Smooth muscle cell of the umbilical artery (primary cell): ENCODE measurements around the gene CNKSR1. TPM values are rescaled to one million over a fixed set of nuclear protein-coding genes. Genes with fewer than 3 reads are reported as not detected.

Source experiments
- total RNA-seq: library from RNA; depleted of rRNA; stranded (reverse); fragments of >200 nt; gene quantifications from 2 replicates; pipeline ENCODE4 v1.2.3, GENCODE V29; 2014

The CNKSR1 gene, protein sequence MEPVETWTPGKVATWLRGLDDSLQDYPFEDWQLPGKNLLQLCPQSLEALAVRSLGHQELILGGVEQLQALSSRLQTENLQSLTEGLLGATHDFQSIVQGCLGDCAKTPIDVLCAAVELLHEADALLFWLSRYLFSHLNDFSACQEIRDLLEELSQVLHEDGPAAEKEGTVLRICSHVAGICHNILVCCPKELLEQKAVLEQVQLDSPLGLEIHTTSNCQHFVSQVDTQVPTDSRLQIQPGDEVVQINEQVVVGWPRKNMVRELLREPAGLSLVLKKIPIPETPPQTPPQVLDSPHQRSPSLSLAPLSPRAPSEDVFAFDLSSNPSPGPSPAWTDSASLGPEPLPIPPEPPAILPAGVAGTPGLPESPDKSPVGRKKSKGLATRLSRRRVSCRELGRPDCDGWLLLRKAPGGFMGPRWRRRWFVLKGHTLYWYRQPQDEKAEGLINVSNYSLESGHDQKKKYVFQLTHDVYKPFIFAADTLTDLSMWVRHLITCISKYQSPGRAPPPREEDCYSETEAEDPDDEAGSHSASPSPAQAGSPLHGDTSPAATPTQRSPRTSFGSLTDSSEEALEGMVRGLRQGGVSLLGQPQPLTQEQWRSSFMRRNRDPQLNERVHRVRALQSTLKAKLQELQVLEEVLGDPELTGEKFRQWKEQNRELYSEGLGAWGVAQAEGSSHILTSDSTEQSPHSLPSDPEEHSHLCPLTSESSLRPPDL
- total RNA-seq, result 0.30 and 0.74 TPM in 2 replicates

DNA sequence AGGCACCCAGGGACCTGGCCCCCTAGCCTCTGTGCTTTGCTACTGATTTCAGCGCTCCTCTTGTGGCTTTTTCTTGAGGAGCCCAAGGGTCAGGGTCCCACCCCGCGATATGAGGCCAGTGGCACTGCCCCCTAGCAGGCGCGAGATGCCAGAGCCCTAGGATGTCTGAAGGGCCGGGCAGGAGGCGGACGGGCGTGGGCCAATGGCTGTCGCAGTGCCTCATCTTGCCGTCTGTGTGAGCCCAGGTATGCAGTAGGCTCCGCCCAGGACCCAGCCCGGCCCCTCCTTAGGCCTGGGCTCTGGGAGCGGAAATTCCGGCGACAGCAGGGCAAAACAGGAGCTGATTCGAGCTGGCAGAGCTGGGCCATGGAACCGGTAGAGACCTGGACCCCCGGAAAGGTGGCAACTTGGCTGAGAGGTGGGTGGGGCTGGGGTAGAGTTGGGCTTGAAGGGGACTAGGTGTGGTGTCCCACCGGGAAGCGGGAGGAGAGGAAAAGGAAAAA lies at the start of gene CNKSR1:
TSS of gene CNKSR1 (plus strand) at position 310 of the 503 bp plus-strand sequence. CDS start at position 367, 57 bp downstream.

DNA sequence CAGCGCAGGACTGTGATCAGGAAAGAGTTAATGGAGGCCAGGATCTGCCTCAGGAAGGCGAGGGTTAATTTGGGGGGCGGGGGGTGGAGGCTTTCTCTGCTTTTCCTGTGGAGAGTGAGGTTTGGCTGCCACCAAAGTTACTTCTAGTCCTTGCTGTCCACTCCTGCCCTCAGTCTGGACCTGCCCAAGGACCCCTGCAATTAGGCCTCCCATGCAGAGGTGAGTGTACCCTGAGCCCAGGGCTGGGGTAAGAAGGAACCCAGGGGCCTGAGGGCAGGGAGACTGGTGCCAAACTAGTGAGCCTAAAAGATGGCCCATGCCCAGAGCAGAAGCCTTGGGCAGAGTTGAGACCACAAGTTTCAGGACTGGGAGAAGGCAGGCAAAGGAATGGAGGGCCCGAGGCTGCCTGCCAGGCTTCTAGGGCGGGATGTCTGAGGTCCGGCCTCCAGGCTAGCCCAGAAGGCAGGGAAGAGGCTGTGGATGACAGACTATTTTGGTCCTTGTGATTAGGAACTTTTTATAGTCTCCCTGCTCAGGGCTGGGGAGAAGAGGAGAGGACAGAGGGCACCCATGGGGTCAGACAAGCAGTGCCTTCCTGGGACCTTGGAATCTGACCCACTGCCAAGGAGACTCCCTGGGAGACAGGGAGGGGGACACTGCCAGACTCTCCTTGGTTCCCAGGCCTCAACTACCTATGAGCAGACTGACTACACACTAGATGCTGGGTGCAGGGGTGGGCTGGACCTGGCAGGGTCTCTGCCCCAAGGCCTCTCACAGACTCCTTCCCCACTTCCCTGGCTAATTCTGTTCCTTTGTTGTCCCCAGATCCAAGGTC lies 18.2 kb upstream of the CNKSR1 start, which contains the start of gene FAM110D:
TSS of gene FAM110D (plus strand) at position 172 of the 835 bp plus-strand sequence. CDS start 2,213 bp downstream, outside the sequence.

DNA sequence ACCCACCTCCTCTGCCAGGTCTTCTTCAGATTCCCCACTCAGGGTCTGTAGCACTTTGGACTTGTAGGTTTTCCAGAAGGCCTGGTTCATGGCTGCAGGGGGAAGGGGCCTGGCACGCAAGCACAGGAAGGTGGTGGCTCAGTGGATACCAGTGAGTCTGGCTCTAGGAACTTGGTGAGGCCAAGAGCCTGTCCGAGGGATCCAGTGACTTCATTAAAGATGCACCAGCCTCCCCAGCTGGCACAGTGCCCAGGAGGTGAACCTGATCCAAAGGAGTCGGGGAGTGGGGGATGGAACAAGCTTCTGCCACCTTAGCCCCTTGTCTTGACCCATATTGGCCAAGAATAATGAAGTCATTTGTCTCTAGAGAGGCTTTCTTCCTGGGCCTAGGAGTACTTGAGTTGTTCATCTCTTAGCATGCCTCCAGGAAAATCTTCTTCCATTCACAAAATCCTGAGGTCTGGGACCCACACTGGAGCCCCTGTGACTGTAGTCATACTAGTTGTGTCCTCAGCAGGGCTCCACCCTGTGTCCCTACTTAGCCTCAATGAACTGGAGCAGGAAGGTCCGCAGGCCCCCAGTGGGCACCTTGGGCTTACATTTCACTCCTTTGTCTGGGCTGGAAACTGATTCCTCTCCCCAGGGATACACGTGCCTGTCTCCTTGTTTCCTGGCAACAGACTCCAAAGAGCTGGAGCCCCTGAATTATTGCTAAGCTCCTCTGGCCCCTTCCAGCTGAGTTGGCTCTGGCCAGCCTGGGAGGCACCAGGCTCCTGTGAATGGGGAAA lies 8.7 kb upstream of the CNKSR1 start, which contains the start of gene C1orf232:
TSS of gene C1orf232 (minus strand) at position 554 of the 788 bp plus-strand sequence. CDS start at position 90, 464 bp downstream.

DNA sequence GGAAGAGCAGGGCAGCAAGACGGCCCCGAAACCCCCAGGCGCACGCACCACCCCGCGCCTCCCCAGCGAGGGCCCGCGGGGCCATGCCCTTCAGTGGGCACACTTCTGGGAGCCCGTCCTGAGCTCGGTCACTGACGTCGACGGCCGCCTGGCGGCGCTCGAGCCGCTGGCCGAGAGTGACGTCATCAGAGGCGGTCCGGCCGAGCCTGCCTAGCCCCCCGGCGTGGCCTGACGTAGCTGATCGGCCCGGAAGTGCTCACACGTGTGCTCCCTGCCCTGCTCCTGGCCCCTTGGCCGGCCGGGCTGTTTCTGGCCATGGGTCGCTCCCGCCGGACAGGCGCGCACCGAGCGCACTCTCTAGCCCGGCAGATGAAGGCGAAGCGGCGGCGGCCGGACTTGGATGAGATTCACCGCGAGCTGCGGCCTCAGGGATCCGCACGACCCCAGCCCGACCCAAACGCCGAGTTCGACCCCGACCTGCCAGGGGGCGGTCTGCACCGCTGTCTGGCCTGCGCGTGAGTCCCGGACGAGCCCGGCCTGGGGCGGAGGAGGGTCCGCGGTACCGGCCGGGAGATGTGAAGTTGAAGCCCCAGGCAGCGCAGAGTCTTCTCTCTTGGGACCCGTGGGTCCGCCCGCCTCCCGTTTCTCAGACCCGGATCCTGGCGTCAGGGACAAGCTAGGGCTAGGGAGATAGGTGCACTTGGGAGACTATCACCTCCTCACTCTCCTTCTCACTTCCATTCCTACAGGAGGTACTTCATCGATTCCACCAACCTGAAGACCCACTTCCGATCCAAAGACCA lies 7.4 kb upstream of the CNKSR1 start, which contains the start of gene ZNF593:
TSS of gene ZNF593 (plus strand) at position 240 of the 803 bp plus-strand sequence. CDS start at position 316, 76 bp downstream.

DNA sequence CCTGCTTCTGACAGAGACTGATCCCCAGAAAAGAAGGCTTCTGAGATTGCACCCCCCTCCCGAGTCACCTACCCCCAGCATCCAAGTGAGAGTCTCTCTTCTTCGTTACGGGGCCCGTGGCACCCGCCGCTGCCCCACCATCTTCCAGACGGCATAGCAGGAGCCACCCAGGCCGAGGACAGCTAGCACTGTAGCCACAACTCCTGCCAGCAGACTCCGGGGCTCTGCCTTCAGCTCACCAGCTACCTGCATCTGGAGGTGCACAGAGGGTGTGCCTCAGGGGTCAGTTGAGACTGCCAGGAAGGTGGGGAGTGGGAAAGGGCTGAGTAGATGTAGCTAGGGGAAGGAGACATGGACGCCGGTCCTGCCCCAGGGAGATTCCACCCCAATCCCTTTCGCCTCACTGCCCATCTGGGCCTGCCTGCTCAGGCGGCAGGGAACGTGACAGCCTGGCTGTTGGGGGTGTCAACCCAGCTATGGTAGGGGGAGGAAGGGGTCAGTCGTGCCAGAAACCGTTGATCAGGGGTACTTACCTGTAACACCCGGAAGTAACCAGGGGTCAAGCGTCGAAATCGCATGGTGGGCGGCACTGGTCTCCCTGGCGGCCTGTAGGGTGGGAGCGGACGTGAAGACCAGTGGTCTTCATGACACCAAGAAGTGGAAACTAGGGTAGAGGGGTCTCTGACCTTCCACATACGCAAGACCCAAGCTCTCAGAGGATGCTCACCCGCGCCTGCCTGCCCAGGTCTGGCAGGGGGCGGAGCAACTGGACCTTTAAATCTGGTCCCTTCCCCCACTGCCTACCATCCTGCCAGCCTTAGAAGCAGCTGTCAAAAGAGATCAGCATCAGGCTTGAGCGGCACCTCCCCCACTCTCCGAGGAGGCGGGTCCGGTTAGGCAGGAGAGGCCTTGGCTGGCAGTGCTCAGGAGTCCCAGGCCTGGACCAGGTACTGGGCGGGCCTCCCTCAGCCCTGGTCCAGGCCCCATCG lies 5.9 kb upstream of the CNKSR1 start, which contains the start of gene ZNF593OS:
TSS of gene ZNF593OS (minus strand) at position 749 of the 989 bp plus-strand sequence. CDS start at position 578, 171 bp downstream.

DNA sequence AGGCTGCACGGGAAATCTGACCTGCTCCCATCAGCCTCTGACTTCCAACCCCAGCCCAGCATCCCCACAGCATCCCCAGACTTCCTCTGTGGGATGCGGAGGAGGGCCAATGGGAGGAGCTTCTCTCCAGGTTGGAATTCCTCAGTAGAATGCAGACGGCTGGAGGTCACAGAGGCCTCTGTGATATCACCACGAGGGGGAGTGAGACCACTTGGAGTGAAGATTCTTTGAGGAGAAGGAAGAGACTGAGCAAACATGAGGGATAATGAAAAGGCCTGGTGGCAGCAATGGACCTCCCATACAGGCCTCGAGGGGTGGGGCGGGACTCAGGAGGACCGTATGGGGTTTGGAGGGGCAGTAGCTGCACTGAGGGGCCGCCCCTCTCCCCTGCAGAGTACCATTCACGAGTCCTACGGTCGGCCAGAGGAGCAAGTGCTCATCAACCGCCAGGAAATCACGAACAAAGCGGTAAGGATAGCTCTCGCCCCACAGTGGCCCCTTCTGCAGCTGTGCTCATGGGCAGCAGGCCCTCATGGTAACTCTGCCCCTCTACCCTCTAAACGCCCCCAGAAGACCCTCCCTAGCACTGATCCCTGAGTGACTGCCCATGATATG lies 13.2 kb downstream of the CNKSR1 start, which contains the start of gene CATSPER4:
TSS of gene CATSPER4 (plus strand) at position 230 of the 615 bp plus-strand sequence. CDS start at position 256, 26 bp downstream.

DNA sequence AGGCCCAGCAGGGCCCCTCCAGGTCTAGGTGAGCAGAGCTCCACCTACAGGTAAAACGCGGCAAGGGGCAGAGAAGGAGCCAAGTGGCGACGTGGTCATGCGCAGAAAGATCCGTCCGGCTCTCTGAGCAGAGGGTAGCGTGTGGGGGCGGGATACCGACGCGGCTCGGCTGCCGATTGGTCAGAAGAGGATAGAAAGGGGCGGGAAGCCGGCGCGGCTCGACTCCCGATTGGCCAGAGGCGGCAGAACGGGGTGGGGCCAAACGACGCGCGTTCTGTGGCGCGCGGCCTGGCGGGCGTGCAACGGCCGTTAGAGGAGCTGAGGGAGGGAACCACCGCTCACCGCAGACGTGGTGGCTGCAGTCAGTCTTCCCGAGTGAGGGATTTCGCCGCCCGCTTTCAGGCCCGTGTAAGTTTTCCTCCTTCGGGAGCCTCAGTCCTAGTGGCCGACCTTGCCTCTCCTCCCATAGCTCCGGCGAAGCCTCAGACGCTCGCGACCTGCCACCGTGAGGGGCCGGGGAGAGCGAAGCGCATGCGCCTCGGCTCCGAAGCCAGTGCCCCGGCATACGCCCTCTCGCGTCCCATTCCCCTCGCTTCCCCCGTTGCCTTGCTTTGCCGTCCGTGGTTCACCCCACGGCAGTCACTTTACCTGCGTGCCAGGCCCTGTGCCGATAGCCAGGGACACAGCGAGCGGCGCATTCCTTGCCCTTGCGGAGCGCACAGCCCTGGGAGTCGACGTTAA lies 56.8 kb downstream of the CNKSR1 start, which contains the start of gene CEP85:
TSS of gene CEP85 (plus strand) at position 298 of the 741 bp plus-strand sequence. CDS start 5,584 bp downstream, outside the sequence.

Other genes with a start within 250 kb of the CNKSR1 start
- 8.3 and 11.7 TPM in 2 replicates for gene PAFAH2, start 179.4 kb upstream of the CNKSR1 start, total RNA-seq
- 0.30 and 1.4 TPM in 2 replicates for gene EXTL1, start 155.7 kb upstream of the CNKSR1 start, total RNA-seq
- not detected in 2 replicates for gene SLC30A2, start 131.4 kb upstream of the CNKSR1 start, total RNA-seq
- not detected in 2 replicates for gene TRIM63, start 109.9 kb upstream of the CNKSR1 start, total RNA-seq
- 3.6 and 4.8 TPM in 2 replicates for gene PDIK1L, start 65.7 kb upstream of the CNKSR1 start, total RNA-seq
- not detected in 2 replicates for gene FAM110D, start 18.4 kb upstream of the CNKSR1 start, total RNA-seq
- gene C1orf232, start 8.5 kb upstream of the CNKSR1 start, total RNA-seq, result not detected in 2 replicates
- 9.7 and 14.8 TPM in 2 replicates for gene ZNF593, start 7.6 kb upstream of the CNKSR1 start, total RNA-seq
- not detected in 2 replicates for gene ZNF593OS, start 5.7 kb upstream of the CNKSR1 start, total RNA-seq
- not detected in 2 replicates for gene CATSPER4, start 13.1 kb downstream of the CNKSR1 start, total RNA-seq
- gene CEP85, start 56.7 kb downstream of the CNKSR1 start, total RNA-seq, result 5.6 and 9.9 TPM in 2 replicates
- 20.5 and 55.5 TPM in 2 replicates for gene SH3BGRL3, start 102.6 kb downstream of the CNKSR1 start, total RNA-seq
- 3.0 TPM in 2 replicates for gene UBXN11, start 129.1 kb downstream of the CNKSR1 start, total RNA-seq
- gene CD52, start 140.5 kb downstream of the CNKSR1 start, total RNA-seq, result not detected in 2 replicates
- gene CRYBG2, start 176.6 kb downstream of the CNKSR1 start, total RNA-seq, result not detected in 2 replicates
- gene ZNF683, start 195.3 kb downstream of the CNKSR1 start, total RNA-seq, result not detected in 2 replicates
- not detected in 2 replicates for gene LIN28A, start 233.3 kb downstream of the CNKSR1 start, total RNA-seq